ENCODE results near the gene AKAP8L.

DNA sequence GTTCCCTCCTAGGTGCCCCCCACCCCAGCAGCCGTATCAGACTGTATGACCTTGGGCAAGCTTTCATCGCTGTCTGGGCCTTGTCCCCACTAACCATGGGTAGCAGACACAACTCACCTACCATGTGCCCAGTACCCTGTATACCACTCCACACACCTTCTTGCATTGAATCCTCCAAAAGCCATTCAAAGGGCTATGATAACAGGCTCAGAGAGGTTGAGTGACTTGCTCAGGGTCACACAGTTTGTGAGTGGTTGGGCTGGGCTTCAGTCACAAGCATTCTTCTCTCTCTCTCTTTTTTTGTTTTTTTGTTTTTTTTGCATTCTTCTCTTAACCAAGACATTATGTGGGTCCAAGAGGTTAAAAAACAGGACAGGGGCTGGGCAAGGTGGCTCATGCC lies 42.9 kb upstream of the AKAP8L start:
- no peak for TF ChIP-seq POLR2A (IDR thresholded peaks at IDR 0.05; ENCODE audit: low read depth, low read length)
- TF ChIP-seq POLR2AphosphoS5 (IDR thresholded peaks at IDR 0.05; ENCODE audit: low read depth, low read length): no peak
- no peak for TF ChIP-seq PAX5 (IDR thresholded peaks at IDR 0.05; ENCODE audit: insufficient read depth, low read length, severe bottlenecking)

Data from GM12891 (cell line).